HG03378 (cell line): ENCODE results near the gene CADM3.

Source experiments
- ATAC-seq: cut with Tn5 transposase; IDR thresholded peaks from one replicate; pipeline ENCODE4 v1.9.1; 2021; ENCODE audit warnings: mild to moderate bottlenecking, moderate library complexity; ENCODE audit not compliant: unreplicated experiment

CADM3 gene

GRCh38 chr1:159204161-159205141 lies 33.0 kb downstream of the CADM3 start, which contains the start of gene ACKR1:
Gene ACKR1 (plus strand): TSS chr1:159204875. CDS start chr1:159204960, 85 bp downstream.
- no peak for ATAC-seq

GRCh38 chr1:159205225-159205624 lies 33.8 kb downstream of the CADM3 start:
- no peak for ATAC-seq

- ATAC-seq = no peak
These were observed 34.7 kb downstream of the CADM3 start for GRCh38 chr1:159206110-159206509.

- no peak for ATAC-seq
These were observed 35.7 kb downstream of the CADM3 start for GRCh38 chr1:159207080-159207479.

- no peak for ATAC-seq
These were observed 36.4 kb downstream of the CADM3 start for GRCh38 chr1:159207774-159208173.

- no peak for ATAC-seq
These were observed 36.9 kb downstream of the CADM3 start for GRCh38 chr1:159208175-159208825.

- no peak for ATAC-seq
These were observed 37.6 kb downstream of the CADM3 start for GRCh38 chr1:159209061-159209460.

- ATAC-seq = no peak
These were observed 40.1 kb downstream of the CADM3 start for GRCh38 chr1:159211331-159212136.

- ATAC-seq = no peak
These were observed 41.2 kb downstream of the CADM3 start for GRCh38 chr1:159212596-159212995.

GRCh38 chr1:159214149-159214760 lies 42.8 kb downstream of the CADM3 start:
- no peak for ATAC-seq

GRCh38 chr1:159218649-159219636 lies 47.5 kb downstream of the CADM3 start:
- no peak for ATAC-seq

GRCh38 chr1:159222075-159222865 lies 50.9 kb downstream of the CADM3 start:
- no peak for ATAC-seq

GRCh38 chr1:159223004-159223403 lies 51.6 kb downstream of the CADM3 start:
- no peak for ATAC-seq

- no peak for ATAC-seq
These were observed 57.1 kb downstream of the CADM3 start for GRCh38 chr1:159228554-159228953.

- ATAC-seq = no peak
These were observed 58.0 kb downstream of the CADM3 start for GRCh38 chr1:159229260-159229885.

GRCh38 chr1:159229896-159230295 lies 58.5 kb downstream of the CADM3 start:
- ATAC-seq = no peak

- ATAC-seq = peak; percentile 83
These were observed 68.3 kb downstream of the CADM3 start for GRCh38 chr1:159239551-159240220.

GRCh38 chr1:159247266-159247665 lies 75.9 kb downstream of the CADM3 start:
- no peak for ATAC-seq
